ACHN (cell line): ENCODE measurements around the gene CCDC81.
A peak's percentile ranks its signal among the peaks of the same experiment; 100 is the strongest.

ENCODE experiments used
- DNase-seq: peaks from one replicate; pipeline ENCODE4 v3.0.0-alpha.2; 2015
- in situ Hi-C: cut with HindIII; loops from 2 replicates; pipeline ENCODE4 v1.10.0; 2017; ENCODE audit warnings: low sequenced_read_pairs, low pct_ligation_motif_present, low pct_unique_long_range_greater_than_20kb

The CCDC81 gene

GRCh38 chr11:86456075-86456939, 81.6 kb downstream of the CCDC81 start:
- in situ Hi-C loops: loop anchor here (25.0 kb wide), 1 partner anchor 131 kb away; no protein-coding TSS in a partner anchor

GRCh38 chr11:86458294-86459001, 83.8 kb downstream of the CCDC81 start:
- in situ Hi-C loops: loop anchor here (25.0 kb wide), 1 partner anchor 129 kb away; no protein-coding TSS in a partner anchor
- no peak for DNase-seq

More at GRCh38 chr11:86456075-86456939, 81.6 kb downstream of the CCDC81 start:
- DNase-seq: peak; percentile 80

GRCh38 chr11:86459002-86459385, 84.3 kb downstream of the CCDC81 start:
- DNase-seq: no peak
- in situ Hi-C loops: loop anchor here (25.0 kb wide), 1 partner anchor 128 kb away; no protein-coding TSS in a partner anchor

GRCh38 chr11:86459682-86460460, 85.2 kb downstream of the CCDC81 start:
- DNase-seq: peak; percentile 88
- in situ Hi-C loops: loop anchor here (25.0 kb wide), 1 partner anchor 127 kb away; no protein-coding TSS in a partner anchor

- in situ Hi-C loops: loop anchor here (25.0 kb wide), 1 partner anchor 127 kb away; no protein-coding TSS in a partner anchor
- DNase-seq: peak; percentile 13
Measured at GRCh38 chr11:86460461-86461385, 86.0 kb downstream of the CCDC81 start.

GRCh38 chr11:86461892-86462291, 87.2 kb downstream of the CCDC81 start:
- in situ Hi-C loops: loop anchor here (25.0 kb wide), 1 partner anchor 125 kb away; no protein-coding TSS in a partner anchor
- no peak for DNase-seq

- in situ Hi-C loops: loop anchor here (25.0 kb wide), 1 partner anchor 124 kb away; no protein-coding TSS in a partner anchor
- no peak for DNase-seq
Measured at GRCh38 chr11:86463120-86463519, 88.4 kb downstream of the CCDC81 start.

- in situ Hi-C loops: loop anchor here (25.0 kb wide), 1 partner anchor 123 kb away; no protein-coding TSS in a partner anchor
- no peak for DNase-seq
Measured at GRCh38 chr11:86463955-86464354, 89.3 kb downstream of the CCDC81 start.

GRCh38 chr11:86464509-86465221, 90.0 kb downstream of the CCDC81 start:
- in situ Hi-C loops: loop anchor here (25.0 kb wide), 1 partner anchor 123 kb away; no protein-coding TSS in a partner anchor
- no peak for DNase-seq

GRCh38 chr11:86468169-86468568, 93.5 kb downstream of the CCDC81 start:
- no peak for DNase-seq
- in situ Hi-C loops: loop anchor here (25.0 kb wide), 1 partner anchor 119 kb away; no protein-coding TSS in a partner anchor

- no peak for DNase-seq
- in situ Hi-C loops: loop anchor here (25.0 kb wide), 1 partner anchor 118 kb away; no protein-coding TSS in a partner anchor
Measured at GRCh38 chr11:86469491-86470388, 95.1 kb downstream of the CCDC81 start.
